Measurements from ENCODE around the gene LRP2. TPM values are rescaled to one million over a fixed set of nuclear protein-coding genes. Genes with fewer than 3 reads are reported as not detected.

LRP2 gene
- polyA plus RNA-seq, 1 donor (not counting 4 experiments of a cell fraction or from before 2014, with no cell fraction given), result not detected

DNA sequence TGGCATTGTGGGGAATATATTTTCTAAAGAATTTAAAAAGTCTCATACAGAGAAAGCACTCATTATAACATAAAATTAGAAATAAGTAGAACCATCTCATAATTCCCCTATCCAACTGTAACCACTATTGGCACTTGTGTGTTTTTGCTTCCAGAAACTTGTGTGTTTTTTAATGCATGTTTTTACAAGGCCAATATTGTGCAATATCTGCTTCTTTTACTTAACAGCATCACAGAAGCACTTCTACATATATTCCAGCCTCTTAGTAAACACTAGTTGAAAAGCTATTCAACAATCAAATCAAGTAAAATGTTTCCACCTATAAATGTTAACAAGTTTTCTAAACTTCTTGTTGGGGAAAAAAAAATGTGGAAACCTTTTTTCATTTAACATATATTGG is 132.7 kb downstream of the LRP2 start:
- Histone ChIP-seq H4K20me1 (ENCODE audit: control insufficient read depth, extremely low read depth, insufficient read depth, low read length) (no peaks in the 10 kb centered on the region), H3K36me3 (ENCODE audit: control insufficient read depth in 2 of 2, extremely low read depth in 1 of 2, insufficient read depth in 2 of 2, low read length in 2 of 2) (no peaks in the 10 kb centered on the region), H3K27ac (ENCODE audit: control insufficient read depth, insufficient read depth, low read length) (no peak overlapping the region), H2AFZ (ENCODE audit: control insufficient read depth, low read length) (no peak overlapping the region), H3K4me1 (ENCODE audit: control insufficient read depth, extremely low read depth, insufficient read depth, low read length) (no peaks in the 10 kb centered on the region), H3K27me3 (ENCODE audit: control insufficient read depth, extremely low read depth, insufficient read depth, low read length) (no peaks in the 10 kb centered on the region), H3K9me1 (ENCODE audit: control insufficient read depth, extremely low read depth, insufficient read depth, low read length) (no peaks in the 10 kb centered on the region), H3K4me3 (ENCODE audit: control insufficient read depth in 2 of 3, extremely low read depth in 1 of 3, insufficient read depth in 2 of 3, low read depth in 1 of 3, low read length in 3 of 3) (no peak overlapping the region), H3K9me3 (ENCODE audit: control insufficient read depth, low read depth, low read length) (no peaks in the 10 kb centered on the region), H3K79me2 (ENCODE audit: control insufficient read depth, insufficient read depth, low read length) (no peaks in the 10 kb centered on the region), H3K9ac (ENCODE audit: control insufficient read depth, extremely low read depth, insufficient read depth, low read length) (no peak overlapping the region), H3K4me2 (ENCODE audit: control insufficient read depth, extremely low read depth, insufficient read depth, low read depth, low read length) (no peak overlapping the region)
- FAIRE-seq (no peak), DNase-seq (ENCODE audit: low read depth, low spot score) (no peak)
- dilution Hi-C loops (cut with MboI; ENCODE audit: extremely low pct_ligation_motif_present, low sequenced_read_pairs), result no loop called here
- TF ChIP-seq, protein P1, sequence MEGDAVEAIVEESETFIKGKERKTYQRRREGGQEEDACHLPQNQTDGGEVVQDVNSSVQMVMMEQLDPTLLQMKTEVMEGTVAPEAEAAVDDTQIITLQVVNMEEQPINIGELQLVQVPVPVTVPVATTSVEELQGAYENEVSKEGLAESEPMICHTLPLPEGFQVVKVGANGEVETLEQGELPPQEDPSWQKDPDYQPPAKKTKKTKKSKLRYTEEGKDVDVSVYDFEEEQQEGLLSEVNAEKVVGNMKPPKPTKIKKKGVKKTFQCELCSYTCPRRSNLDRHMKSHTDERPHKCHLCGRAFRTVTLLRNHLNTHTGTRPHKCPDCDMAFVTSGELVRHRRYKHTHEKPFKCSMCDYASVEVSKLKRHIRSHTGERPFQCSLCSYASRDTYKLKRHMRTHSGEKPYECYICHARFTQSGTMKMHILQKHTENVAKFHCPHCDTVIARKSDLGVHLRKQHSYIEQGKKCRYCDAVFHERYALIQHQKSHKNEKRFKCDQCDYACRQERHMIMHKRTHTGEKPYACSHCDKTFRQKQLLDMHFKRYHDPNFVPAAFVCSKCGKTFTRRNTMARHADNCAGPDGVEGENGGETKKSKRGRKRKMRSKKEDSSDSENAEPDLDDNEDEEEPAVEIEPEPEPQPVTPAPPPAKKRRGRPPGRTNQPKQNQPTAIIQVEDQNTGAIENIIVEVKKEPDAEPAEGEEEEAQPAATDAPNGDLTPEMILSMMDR (optimal IDR thresholded peaks at IDR 0.05 in 1 of 3, IDR thresholded peaks at IDR 0.05 in 1 of 3, conservative IDR thresholded peaks at IDR 0.05 in 1 of 3; ENCODE audit: extremely low read depth in 1 of 3, insufficient read depth in 2 of 3, low read length in 3 of 3), result no peak
- TF ChIP-seq EZH2 (IDR thresholded peaks at IDR 0.05; ENCODE audit: low read length), result no peak

DNA sequence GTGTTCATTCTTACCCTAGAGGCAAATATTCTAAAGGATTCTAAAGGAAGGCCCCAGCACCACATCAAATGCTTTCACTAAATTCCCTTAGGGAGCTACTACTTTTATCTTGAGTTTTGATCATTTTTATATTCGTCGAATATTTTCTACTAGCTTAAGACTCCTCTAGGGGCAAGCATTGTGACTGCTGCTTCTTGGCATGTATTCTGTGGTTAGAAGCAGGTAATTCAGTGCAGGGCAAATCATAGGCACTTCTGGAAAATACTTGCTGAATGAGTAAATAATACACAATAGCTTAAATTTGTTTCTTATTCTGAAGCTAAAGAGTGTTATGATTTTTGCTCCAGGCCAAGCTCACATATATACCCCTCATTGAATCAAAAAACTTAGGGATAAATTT is 136.4 kb downstream of the LRP2 start:
- Histone ChIP-seq H3K9me1 (ENCODE audit: control insufficient read depth, extremely low read depth, insufficient read depth, low read length) (no peaks in the 10 kb centered on the region), H3K9ac (ENCODE audit: control insufficient read depth, extremely low read depth, insufficient read depth, low read length) (no peak overlapping the region), H3K79me2 (ENCODE audit: control insufficient read depth, insufficient read depth, low read length) (no peaks in the 10 kb centered on the region), H4K20me1 (ENCODE audit: control insufficient read depth, extremely low read depth, insufficient read depth, low read length) (no peaks in the 10 kb centered on the region), H3K9me3 (ENCODE audit: control insufficient read depth, low read depth, low read length) (no peaks in the 10 kb centered on the region), H2AFZ (ENCODE audit: control insufficient read depth, low read length) (no peak overlapping the region), H3K27ac (ENCODE audit: control insufficient read depth, insufficient read depth, low read length) (no peak overlapping the region), H3K4me1 (ENCODE audit: control insufficient read depth, extremely low read depth, insufficient read depth, low read length) (no peaks in the 10 kb centered on the region), H3K27me3 (ENCODE audit: control insufficient read depth, extremely low read depth, insufficient read depth, low read length) (no peaks in the 10 kb centered on the region), H3K36me3 (ENCODE audit: control insufficient read depth in 2 of 2, extremely low read depth in 1 of 2, insufficient read depth in 2 of 2, low read length in 2 of 2) (no peaks in the 10 kb centered on the region), H3K4me2 (ENCODE audit: control insufficient read depth, extremely low read depth, insufficient read depth, low read depth, low read length) (no peak overlapping the region), H3K4me3 (ENCODE audit: control insufficient read depth in 2 of 3, extremely low read depth in 1 of 3, insufficient read depth in 2 of 3, low read depth in 1 of 3, low read length in 3 of 3) (no peak overlapping the region)
- TF ChIP-seq EZH2 (IDR thresholded peaks at IDR 0.05; ENCODE audit: low read length), result no peak
- TF ChIP-seq, protein P1 (optimal IDR thresholded peaks at IDR 0.05 in 1 of 3, IDR thresholded peaks at IDR 0.05 in 1 of 3, conservative IDR thresholded peaks at IDR 0.05 in 1 of 3; ENCODE audit: extremely low read depth in 1 of 3, insufficient read depth in 2 of 3, low read length in 3 of 3), result no peak
- dilution Hi-C loops (cut with MboI; ENCODE audit: extremely low pct_ligation_motif_present, low sequenced_read_pairs), result no loop called here
- FAIRE-seq (no peak), DNase-seq (ENCODE audit: low read depth, low spot score) (no peak)

All from keratinocyte (primary cell).